Liver (tissue), 3 donors: ENCODE measurements around the gene KIAA0825.

ENCODE experiments used
- EGR1 ChIP-seq, 2 donors: IDR thresholded peaks; 2 replicates each; pipeline ENCODE4 v1.6.1; 2016 to 2018; ENCODE audit warnings: antibody characterized with exemption in 2 of 2, low read depth in 2 of 2
- RAD21 ChIP-seq, 2 donors: IDR thresholded peaks; 2 replicates each; pipeline ENCODE4 v1.6.1; 2016; ENCODE audit warnings: antibody characterized with exemption in 2 of 2, mild to moderate bottlenecking in 2 of 2
- SP1 ChIP-seq: IDR thresholded peaks from 2 replicates; pipeline ENCODE4 v1.6.1; 2018; ENCODE audit warnings: antibody characterized with exemption, mild to moderate bottlenecking
- TAF1 ChIP-seq: conservative IDR thresholded peaks from 2 replicates; pipeline ENCODE4 v1.6.1; 2016; ENCODE audit warnings: antibody characterized with exemption, mild to moderate bottlenecking
- YY1 ChIP-seq: IDR thresholded peaks from 2 replicates; pipeline ENCODE4 v1.6.1; 2016; ENCODE audit warnings: antibody characterized with exemption, mild to moderate bottlenecking
- TF ChIP-seq, protein P1 (sequence below): fragments of 150-350 bp; IDR thresholded peaks from 2 replicates; pipeline ENCODE4 v1.5.1; 2017; ENCODE audit warnings: improper control_type of control experiment, low read depth, low read length; ENCODE audit not compliant: missing input control
- TF ChIP-seq, protein P2 (sequence below): IDR thresholded peaks from 2 replicates; pipeline ENCODE4 v1.6.1; 2016; ENCODE audit warnings: antibody characterized with exemption
- TF ChIP-seq, protein P3 (sequence below): IDR thresholded peaks from 2 replicates; pipeline ENCODE4 v1.6.1; 2016; ENCODE audit warnings: antibody characterized with exemption, mild to moderate bottlenecking
- donor health status: healthy.
- donor health status: healthy.

DNA sequence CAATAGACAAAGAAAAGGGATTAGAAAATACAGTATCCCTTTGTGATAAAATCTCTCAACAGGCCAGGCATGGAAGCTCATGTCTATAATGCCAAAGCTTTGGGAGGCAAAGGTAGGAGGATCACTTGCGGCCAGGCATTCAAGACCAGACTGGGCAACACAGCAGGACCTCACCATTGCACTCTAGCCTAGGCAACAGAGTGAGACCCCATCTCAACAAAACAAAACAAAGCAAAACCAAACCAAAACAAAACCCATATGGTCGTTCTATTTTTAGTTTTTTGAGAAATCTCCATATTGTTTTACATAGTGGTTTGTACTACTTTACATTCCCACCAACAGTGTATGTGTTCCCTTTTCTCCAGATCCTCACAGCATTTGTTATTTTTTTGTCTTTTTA is 193.0 kb downstream of the KIAA0825 start:
- TF ChIP-seq, protein P1, sequence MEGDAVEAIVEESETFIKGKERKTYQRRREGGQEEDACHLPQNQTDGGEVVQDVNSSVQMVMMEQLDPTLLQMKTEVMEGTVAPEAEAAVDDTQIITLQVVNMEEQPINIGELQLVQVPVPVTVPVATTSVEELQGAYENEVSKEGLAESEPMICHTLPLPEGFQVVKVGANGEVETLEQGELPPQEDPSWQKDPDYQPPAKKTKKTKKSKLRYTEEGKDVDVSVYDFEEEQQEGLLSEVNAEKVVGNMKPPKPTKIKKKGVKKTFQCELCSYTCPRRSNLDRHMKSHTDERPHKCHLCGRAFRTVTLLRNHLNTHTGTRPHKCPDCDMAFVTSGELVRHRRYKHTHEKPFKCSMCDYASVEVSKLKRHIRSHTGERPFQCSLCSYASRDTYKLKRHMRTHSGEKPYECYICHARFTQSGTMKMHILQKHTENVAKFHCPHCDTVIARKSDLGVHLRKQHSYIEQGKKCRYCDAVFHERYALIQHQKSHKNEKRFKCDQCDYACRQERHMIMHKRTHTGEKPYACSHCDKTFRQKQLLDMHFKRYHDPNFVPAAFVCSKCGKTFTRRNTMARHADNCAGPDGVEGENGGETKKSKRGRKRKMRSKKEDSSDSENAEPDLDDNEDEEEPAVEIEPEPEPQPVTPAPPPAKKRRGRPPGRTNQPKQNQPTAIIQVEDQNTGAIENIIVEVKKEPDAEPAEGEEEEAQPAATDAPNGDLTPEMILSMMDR = no peak
- TF ChIP-seq EGR1 (IDR thresholded peaks at IDR 0.05; ENCODE audit: low read depth in 2 of 2) = no peak
- no peak for TF ChIP-seq SP1
- TF ChIP-seq, protein P2, sequence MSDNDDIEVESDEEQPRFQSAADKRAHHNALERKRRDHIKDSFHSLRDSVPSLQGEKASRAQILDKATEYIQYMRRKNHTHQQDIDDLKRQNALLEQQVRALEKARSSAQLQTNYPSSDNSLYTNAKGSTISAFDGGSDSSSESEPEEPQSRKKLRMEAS = no peak
- no peak for TF ChIP-seq RAD21 (IDR thresholded peaks at IDR 0.05)
- no peak for TF ChIP-seq YY1
- no peak for TF ChIP-seq TAF1
- TF ChIP-seq, protein P3, sequence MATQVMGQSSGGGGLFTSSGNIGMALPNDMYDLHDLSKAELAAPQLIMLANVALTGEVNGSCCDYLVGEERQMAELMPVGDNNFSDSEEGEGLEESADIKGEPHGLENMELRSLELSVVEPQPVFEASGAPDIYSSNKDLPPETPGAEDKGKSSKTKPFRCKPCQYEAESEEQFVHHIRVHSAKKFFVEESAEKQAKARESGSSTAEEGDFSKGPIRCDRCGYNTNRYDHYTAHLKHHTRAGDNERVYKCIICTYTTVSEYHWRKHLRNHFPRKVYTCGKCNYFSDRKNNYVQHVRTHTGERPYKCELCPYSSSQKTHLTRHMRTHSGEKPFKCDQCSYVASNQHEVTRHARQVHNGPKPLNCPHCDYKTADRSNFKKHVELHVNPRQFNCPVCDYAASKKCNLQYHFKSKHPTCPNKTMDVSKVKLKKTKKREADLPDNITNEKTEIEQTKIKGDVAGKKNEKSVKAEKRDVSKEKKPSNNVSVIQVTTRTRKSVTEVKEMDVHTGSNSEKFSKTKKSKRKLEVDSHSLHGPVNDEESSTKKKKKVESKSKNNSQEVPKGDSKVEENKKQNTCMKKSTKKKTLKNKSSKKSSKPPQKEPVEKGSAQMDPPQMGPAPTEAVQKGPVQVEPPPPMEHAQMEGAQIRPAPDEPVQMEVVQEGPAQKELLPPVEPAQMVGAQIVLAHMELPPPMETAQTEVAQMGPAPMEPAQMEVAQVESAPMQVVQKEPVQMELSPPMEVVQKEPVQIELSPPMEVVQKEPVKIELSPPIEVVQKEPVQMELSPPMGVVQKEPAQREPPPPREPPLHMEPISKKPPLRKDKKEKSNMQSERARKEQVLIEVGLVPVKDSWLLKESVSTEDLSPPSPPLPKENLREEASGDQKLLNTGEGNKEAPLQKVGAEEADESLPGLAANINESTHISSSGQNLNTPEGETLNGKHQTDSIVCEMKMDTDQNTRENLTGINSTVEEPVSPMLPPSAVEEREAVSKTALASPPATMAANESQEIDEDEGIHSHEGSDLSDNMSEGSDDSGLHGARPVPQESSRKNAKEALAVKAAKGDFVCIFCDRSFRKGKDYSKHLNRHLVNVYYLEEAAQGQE = no peak
